Stimulated activated naive CD8-positive, alpha-beta T cell treated with anti-CD3 and anti-CD28 coated beads, Interleukin-15, Interleukin-2, amounts not matched to agents 100 U/mL and 50 U/mL, for 24 hours (primary cell): ENCODE measurements around the gene NCAPG2.
"Not testable (repeated sequence)": the region's sequence is repeated elsewhere in the genome, so short reads cannot be mapped to it uniquely, and the experiment has no call there.

Source experiments
- ATAC-seq: fragments of 150-1000 bp; cut with Tn5 transposase; one replicate; pipeline ENCODE4 v1.10.0; 2021
- DNase-seq: peaks from one replicate; pipeline ENCODE4 v3.0.0; 2021

The NCAPG2 gene

GRCh38 chr7:158666966-158667678 is 37.5 kb downstream of the NCAPG2 start:
- not testable (repeated sequence) for ATAC-seq, DNase-seq

GRCh38 chr7:158666401-158666800 is 38.2 kb downstream of the NCAPG2 start:
- no peak for DNase-seq
- no peak for ATAC-seq

GRCh38 chr7:158664406-158664805 is 40.2 kb downstream of the NCAPG2 start:
- ATAC-seq: peak; percentile 36

GRCh38 chr7:158663428-158663741 is 41.2 kb downstream of the NCAPG2 start:
- ATAC-seq: no peak
- no peak for DNase-seq

More at GRCh38 chr7:158664406-158664805, 40.2 kb downstream of the NCAPG2 start:
- DNase-seq: no peak

GRCh38 chr7:158662610-158663427 is 41.8 kb downstream of the NCAPG2 start:
- ATAC-seq (no peak), DNase-seq (no peak)

GRCh38 chr7:158658475-158658874 is 46.1 kb downstream of the NCAPG2 start:
- no peak for ATAC-seq
- DNase-seq: no peak

- no peak for ATAC-seq
- DNase-seq: no peak
Measured at GRCh38 chr7:158657189-158657746, 47.3 kb downstream of the NCAPG2 start.

GRCh38 chr7:158655931-158656441 is 48.6 kb downstream of the NCAPG2 start:
- ATAC-seq (peak; percentile 95), DNase-seq (peak; percentile 47)

GRCh38 chr7:158655507-158655906 is 49.1 kb downstream of the NCAPG2 start:
- no peak for DNase-seq
- ATAC-seq: no peak

GRCh38 chr7:158651968-158652565 is 52.5 kb downstream of the NCAPG2 start:
- ATAC-seq: no peak
- DNase-seq: no peak

GRCh38 chr7:158650821-158651225 is 53.8 kb downstream of the NCAPG2 start:
- ATAC-seq (no peak), DNase-seq (no peak)

- ATAC-seq: no peak
- no peak for DNase-seq
Measured at GRCh38 chr7:158649279-158649678, 55.3 kb downstream of the NCAPG2 start.

GRCh38 chr7:158648787-158649186 is 55.8 kb downstream of the NCAPG2 start:
- ATAC-seq (no peak), DNase-seq (no peak)

- no peak for DNase-seq
- ATAC-seq: no peak
Measured at GRCh38 chr7:158648168-158648567, 56.4 kb downstream of the NCAPG2 start.

GRCh38 chr7:158647475-158647792 is 57.2 kb downstream of the NCAPG2 start:
- ATAC-seq (no peak), DNase-seq (no peak)

- ATAC-seq: no peak
- peak; percentile 21 for DNase-seq
Measured at GRCh38 chr7:158646766-158647474, 57.7 kb downstream of the NCAPG2 start.

GRCh38 chr7:158645842-158646241 is 58.8 kb downstream of the NCAPG2 start:
- ATAC-seq: no peak
- no peak for DNase-seq

- ATAC-seq (no peak), DNase-seq (no peak)
Measured at GRCh38 chr7:158642149-158642548, 62.5 kb downstream of the NCAPG2 start.

GRCh38 chr7:158638001-158638400 is 66.6 kb downstream of the NCAPG2 start:
- DNase-seq: no peak
- no peak for ATAC-seq

- DNase-seq (peak; percentile 12), ATAC-seq (peak; percentile 83)
Measured at GRCh38 chr7:158633055-158633956, 71.3 kb downstream of the NCAPG2 start.

GRCh38 chr7:158631574-158632195 is 72.9 kb downstream of the NCAPG2 start:
- ATAC-seq: no peak
- DNase-seq: no peak
